ENCODE measurements around the gene MASP2. TPM values are rescaled to one million over a fixed set of nuclear protein-coding genes. Genes with fewer than 3 reads are reported as not detected.

The MASP2 gene
- total and polyA plus RNA-seq, 11 donors, result not detected

DNA sequence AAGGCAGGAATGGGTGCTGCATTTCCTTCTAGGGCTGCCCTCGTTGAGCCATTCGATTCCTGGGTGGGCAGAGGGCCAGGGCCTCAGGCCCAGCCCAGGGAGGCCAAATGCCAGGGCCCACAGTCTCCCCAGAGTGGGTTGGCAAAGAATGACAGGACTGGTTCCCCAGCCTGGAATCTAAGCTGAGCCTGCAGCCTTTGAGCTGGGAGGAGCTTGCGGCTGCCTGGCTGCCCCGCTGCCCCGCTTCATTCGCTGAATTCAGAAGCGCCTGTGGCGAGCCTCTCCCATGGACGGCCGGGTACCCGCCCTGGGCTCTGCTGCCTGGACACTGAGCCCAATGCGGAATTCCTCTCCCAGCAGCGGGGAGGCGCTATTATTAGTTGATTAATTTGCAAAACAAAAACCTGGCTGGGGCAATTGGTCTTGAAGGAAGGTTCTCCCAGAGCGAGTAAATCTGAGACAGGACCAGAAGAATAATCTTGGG, 66.9 kb downstream of the MASP2 start:
- H3K9me3 ChIP-seq, result no peaks in the 10 kb centered on the region
- peak; percentile 90 to 94 (median 92) for ATAC-seq
- no peaks in the 10 kb centered on the region for H3K36me3 ChIP-seq
- DNase-seq, result peak; percentile 73 to 91 (median 85)
- peak overlapping the region in 9 of 12 donors; percentile 2 to 42 (median 29) for H3K4me3 ChIP-seq
- H3K27me3 ChIP-seq, result peaks cover 0 to 23% (median 0%) of the 10 kb centered on the region in 9 donors
- intact Hi-C loops (cut with DNase I), result no loop called here
- H3K4me1 ChIP-seq, result peaks cover 0 to 27% (median 14%) of the 10 kb centered on the region in 12 donors
- TF ChIP-seq, protein P1, sequence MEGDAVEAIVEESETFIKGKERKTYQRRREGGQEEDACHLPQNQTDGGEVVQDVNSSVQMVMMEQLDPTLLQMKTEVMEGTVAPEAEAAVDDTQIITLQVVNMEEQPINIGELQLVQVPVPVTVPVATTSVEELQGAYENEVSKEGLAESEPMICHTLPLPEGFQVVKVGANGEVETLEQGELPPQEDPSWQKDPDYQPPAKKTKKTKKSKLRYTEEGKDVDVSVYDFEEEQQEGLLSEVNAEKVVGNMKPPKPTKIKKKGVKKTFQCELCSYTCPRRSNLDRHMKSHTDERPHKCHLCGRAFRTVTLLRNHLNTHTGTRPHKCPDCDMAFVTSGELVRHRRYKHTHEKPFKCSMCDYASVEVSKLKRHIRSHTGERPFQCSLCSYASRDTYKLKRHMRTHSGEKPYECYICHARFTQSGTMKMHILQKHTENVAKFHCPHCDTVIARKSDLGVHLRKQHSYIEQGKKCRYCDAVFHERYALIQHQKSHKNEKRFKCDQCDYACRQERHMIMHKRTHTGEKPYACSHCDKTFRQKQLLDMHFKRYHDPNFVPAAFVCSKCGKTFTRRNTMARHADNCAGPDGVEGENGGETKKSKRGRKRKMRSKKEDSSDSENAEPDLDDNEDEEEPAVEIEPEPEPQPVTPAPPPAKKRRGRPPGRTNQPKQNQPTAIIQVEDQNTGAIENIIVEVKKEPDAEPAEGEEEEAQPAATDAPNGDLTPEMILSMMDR (IDR thresholded peaks at IDR 0.05), result peak in 11 of 12 donors; percentile 16 to 53 (median 32)
- no peak for TF ChIP-seq POLR2A (IDR thresholded peaks at IDR 0.05)
- H3K27ac ChIP-seq, result peak overlapping the region in 9 of 12 donors; percentile 38 to 76 (median 49)
- 9 to 14% (median 11%) methylated on average over 9 to 15 of the region's 15 CpGs for WGBS, 4 donors

- 55 to 66% (median 60%) methylated on average over 13 of the region's 13 CpGs for WGBS, 4 donors
- Histone ChIP-seq H3K4me1 (peaks cover 0 to 27% (median 14%) of the 10 kb centered on the region in 12 donors), H3K27me3 (peaks cover 0 to 23% (median 0%) of the 10 kb centered on the region in 9 donors), H3K9me3 (no peaks in the 10 kb centered on the region), H3K4me3 (no peak overlapping the region), H3K36me3 (no peaks in the 10 kb centered on the region), H3K27ac (peak overlapping the region in 9 of 12 donors; percentile 38 to 76 (median 49))
- TF ChIP-seq POLR2A (IDR thresholded peaks at IDR 0.05), result no peak
- TF ChIP-seq, protein P1 (IDR thresholded peaks at IDR 0.05), result no peak
- ATAC-seq (peak; percentile 52 to 64 (median 60)), DNase-seq (peak in 4 of 5 donors; percentile 40 to 65 (median 54))
- intact Hi-C loops (cut with DNase I), result no loop called here
Observed at GRCh38 chr1:10979483-10979920, 67.5 kb downstream of the MASP2 start.

GRCh38 chr1:10978719-10979118, 68.3 kb downstream of the MASP2 start:
- no peak for TF ChIP-seq POLR2A (IDR thresholded peaks at IDR 0.05)
- TF ChIP-seq, protein P1 (IDR thresholded peaks at IDR 0.05), result no peak
- Histone ChIP-seq H3K4me3 (no peak overlapping the region), H3K27me3 (peaks cover 0 to 23% (median 0%) of the 10 kb centered on the region in 9 donors), H3K4me1 (peaks cover 0 to 27% (median 14%) of the 10 kb centered on the region in 12 donors), H3K36me3 (no peaks in the 10 kb centered on the region), H3K9me3 (no peaks in the 10 kb centered on the region), H3K27ac (peak overlapping the region in 2 of 12 donors; percentile 8 to 44)
- WGBS, 4 donors, result 63 to 71% (median 64%) methylated on average over 4 of the region's 4 CpGs
- ATAC-seq (no peak), DNase-seq (no peak)
- intact Hi-C loops (cut with DNase I), result no loop called here

Other genes starting within 250 kb of the MASP2 start
- 100 to 1,000 TPM in 6 of 9 donors, 10 to 100 TPM in 3; 66.9 to 115 (median 103) TPM for gene TARDBP, start 34.6 kb downstream of the MASP2 start, total RNA-seq
- gene TARDBP, start 34.6 kb downstream of the MASP2 start, polyA plus RNA-seq, result 100 to 1,000 TPM in 1 of 2 donors, 10 to 100 TPM in 1; 66.3 to 138 TPM
- 10 to 100 TPM; 29.9 to 88.6 (median 52.7) TPM for gene SRM, start 12.8 kb upstream of the MASP2 start, total RNA-seq
- gene SRM, start 12.8 kb upstream of the MASP2 start, polyA plus RNA-seq, result 100 to 1,000 TPM in 1 of 2 donors, 10 to 100 TPM in 1; 69.5 to 162 TPM
- 10 to 100 TPM; 19.4 to 34.8 (median 22.5) TPM for gene EXOSC10, start 52.6 kb upstream of the MASP2 start, total RNA-seq
- gene EXOSC10, start 52.6 kb upstream of the MASP2 start, polyA plus RNA-seq, result 10 to 100 TPM; 16.4 to 24.6 TPM
- gene ANGPTL7, start 142.1 kb upstream of the MASP2 start, total RNA-seq, result 1 to 10 TPM in 4 of 9 donors, under 1 TPM in 4, not detected in 1; 0.21 to 2.6 (median 1.0) TPM
- gene ANGPTL7, start 142.1 kb upstream of the MASP2 start, polyA plus RNA-seq, result under 1 TPM; 0.15 to 0.27 TPM
- gene MTOR, start 215.3 kb upstream of the MASP2 start, total RNA-seq, result 10 to 100 TPM; 26.3 to 43.6 (median 40.6) TPM
- 10 to 100 TPM; 17.4 to 31.9 TPM for gene MTOR, start 215.3 kb upstream of the MASP2 start, polyA plus RNA-seq
- 10 to 100 TPM; 10.2 to 17.3 (median 11.6) TPM for gene UBIAD1, start 226.0 kb upstream of the MASP2 start, total RNA-seq
- gene UBIAD1, start 226.0 kb upstream of the MASP2 start, polyA plus RNA-seq, result 10 to 100 TPM in 1 of 2 donors, 1 to 10 TPM in 1; 5.3 to 19.4 TPM